Stomach (tissue), 4 donors: Measurements from ENCODE around the gene HNRNPLL.

Experiments
- CTCF ChIP-seq, 7 experiments: fragments of 450-650 bp in 4 of 7; fragments of 200-600 bp in 3 of 7; sonication (generic) in 3 of 7; IDR thresholded peaks; one replicate each; pipeline ENCODE4 v1.5.1; 2016 to 2019; ENCODE audit warnings: antibody characterized with exemption in 7 of 7, control low read depth in 2 of 7, mild to moderate bottlenecking in 1 of 7
- EP300 ChIP-seq: sonication (generic); formaldehyde crosslinking; IDR thresholded peaks from one replicate; pipeline ENCODE4 v1.6.1; 2017; ENCODE audit warnings: antibody characterized with exemption
- POLR2A ChIP-seq, 4 donors: fragments of 450-650 bp; IDR thresholded peaks; one replicate each; pipeline ENCODE4 v1.6.1; 2016; ENCODE audit warnings: antibody characterized with exemption in 4 of 4, control low read depth in 2 of 4, mild to moderate bottlenecking in 1 of 4, moderate library complexity in 1 of 4

DNA sequence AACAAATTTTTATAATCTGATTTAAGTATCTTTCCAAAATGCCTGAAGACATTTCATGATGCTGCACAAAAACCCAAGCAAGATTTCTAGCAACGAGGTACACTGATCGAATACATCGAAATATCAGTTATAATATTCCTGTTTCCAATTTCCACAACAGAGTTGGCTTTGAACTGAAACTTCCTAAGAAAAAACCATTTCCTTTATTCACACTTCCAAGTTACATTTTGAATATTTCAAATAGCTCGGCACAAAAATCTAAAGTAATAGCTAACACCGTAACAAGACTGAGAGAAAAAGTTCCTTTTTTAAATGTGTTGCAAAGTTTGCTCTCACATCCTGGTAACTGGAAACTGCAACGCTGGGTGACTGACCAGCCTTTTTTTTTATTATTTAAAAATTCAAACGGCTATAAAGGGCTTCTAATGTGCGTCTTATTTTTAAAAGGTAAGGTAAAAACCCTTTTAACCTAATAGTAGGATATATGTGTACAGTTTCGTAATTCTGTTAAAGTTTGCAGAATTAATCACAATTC lies 1.7 kb downstream of the HNRNPLL start:
- TF ChIP-seq CTCF (IDR thresholded peaks at IDR 0.05) (no peak), POLR2A (IDR thresholded peaks at IDR 0.05) (no peak), EP300 (no peak)
